GM10248 (cell line): Measurements from ENCODE around the gene REN.

Experiments used
- CTCF ChIA-PET: fragments of 300-600 bp; sonication (Branson Sonifier 250); formaldehyde crosslinking; extraction: SDS; loops from one replicate; lab custom pipeline; 2021; ENCODE audit warnings: antibody characterized with exemption; lab: Yijun Ruan, JAX
- POLR2A ChIA-PET: fragments of 350-650 bp; sonication (Branson Sonifier 250); formaldehyde crosslinking; extraction: SDS; loops from one replicate; lab custom pipeline; 2020; ENCODE audit warnings: antibody characterized with exemption; lab: Yijun Ruan, JAX
- DNase-seq: peaks from one replicate; pipeline ENCODE4 v3.0.0; 2012; ENCODE audit errors: extremely low spot score
- CTCF ChIP-seq: IDR thresholded peaks from 2 replicates; pipeline ENCODE4 v1.5.1; 2012; ENCODE audit warnings: mild to moderate bottlenecking, low read depth; ENCODE audit errors: extremely low read depth, missing control alignments, control extremely low read depth

Gene REN

DNA sequence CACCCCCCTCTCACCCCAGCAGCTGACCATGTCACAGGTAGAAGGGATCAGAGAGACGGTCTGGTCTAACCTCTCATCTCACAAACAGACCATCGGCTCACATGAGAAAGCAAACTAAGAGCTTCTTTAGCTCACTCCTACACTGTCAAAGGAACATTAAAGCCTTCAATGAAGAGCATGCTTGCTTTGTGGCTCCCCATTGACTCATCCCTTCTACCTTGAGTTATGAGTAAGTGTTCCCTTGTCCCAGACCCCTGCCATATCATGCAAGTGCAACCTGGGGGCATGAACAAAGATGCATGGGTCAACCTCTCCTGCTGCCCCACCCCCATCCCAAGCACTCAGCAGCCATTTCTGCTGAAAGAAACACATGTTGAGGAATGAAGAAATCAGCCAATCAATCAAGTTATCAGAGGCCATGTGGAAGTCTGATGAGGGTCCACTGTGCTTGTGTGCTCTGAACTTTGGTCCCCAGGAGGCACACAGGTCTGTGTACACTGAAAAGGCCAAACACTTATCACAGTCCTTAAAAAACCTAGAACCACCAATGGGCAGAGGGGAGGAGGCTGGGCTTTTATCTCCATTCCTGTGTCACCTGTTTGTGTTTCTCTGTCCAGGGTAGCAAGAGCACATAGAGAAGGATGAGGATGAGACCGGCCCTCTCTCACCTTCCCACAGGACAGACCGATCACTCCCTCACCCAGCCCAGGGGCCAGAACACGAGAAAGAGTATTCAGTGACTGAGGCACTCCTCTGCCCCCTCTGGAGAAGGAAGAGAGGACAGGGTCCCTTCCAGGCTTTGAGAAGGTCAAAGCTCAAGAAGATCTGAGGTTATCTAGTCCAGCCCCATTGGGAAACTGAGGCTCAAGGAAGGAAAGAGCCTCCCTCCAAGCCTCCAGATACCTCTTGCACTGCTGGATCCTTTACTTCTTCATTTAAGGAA lies 23.8 kb downstream of the REN start:
- ChIA-PET CTCF (interaction anchor here (5.0 kb wide), 1 partner anchor 12 kb away, joined by 47 read pairs; no protein-coding TSS in a partner anchor), POLR2A (no interaction called here)
- TF ChIP-seq CTCF: no peak
- DNase-seq: no peak

DNA sequence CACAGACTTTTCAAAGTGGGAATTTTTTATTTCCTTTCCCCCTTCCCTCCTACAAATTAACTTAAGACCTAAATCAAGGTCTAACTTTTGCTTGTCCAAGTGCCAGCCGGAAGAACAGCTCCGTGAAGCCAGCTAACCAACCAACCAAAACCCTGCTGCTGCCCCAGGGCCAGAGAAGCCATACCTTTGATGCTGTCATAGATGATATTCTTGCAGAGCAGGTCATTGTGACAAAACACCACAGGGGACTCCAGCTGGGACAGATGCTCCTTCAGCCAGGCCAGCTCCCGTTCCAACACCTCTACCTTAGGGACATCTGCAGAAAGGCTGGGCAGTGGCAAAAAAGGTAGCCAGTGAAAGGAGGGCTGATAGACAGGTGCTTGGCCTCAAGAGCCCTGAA lies 25.0 kb downstream of the REN start:
- no peak for DNase-seq
- TF ChIP-seq CTCF: no peak
- ChIA-PET CTCF (interaction anchor here (1.0 to 5.0 kb wide), 2 partner anchors 11 to 21 kb away, joined by 3 to 47 read pairs; no protein-coding TSS in a partner anchor), POLR2A (no interaction called here)

DNA sequence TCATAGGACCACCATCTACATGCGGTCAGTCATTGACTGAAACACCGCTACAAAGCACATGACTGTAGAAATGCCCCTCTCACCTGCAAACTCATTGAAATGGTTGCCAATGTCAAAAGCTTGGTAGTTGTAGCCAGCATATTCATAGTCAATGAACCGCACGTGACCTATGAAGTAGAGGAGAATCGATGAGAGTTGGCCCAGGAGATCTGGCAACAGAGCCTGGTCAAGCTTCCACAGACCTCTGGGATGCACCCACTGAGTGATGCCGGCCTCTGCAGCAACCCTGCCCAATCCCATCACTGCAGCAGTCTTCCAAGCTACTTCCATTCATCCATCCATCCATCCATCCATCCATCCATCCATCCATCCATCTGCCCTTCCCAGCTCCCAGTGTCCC lies 26.2 kb downstream of the REN start:
- TF ChIP-seq CTCF: no peak
- CTCF ChIA-PET: interaction anchor here (1.7 to 5.0 kb wide), 3 partner anchors 10 to 51 kb away, joined by 4 to 47 read pairs (median 5); no protein-coding TSS in a partner anchor
- DNase-seq: no peak
- POLR2A ChIA-PET: no interaction called here

DNA sequence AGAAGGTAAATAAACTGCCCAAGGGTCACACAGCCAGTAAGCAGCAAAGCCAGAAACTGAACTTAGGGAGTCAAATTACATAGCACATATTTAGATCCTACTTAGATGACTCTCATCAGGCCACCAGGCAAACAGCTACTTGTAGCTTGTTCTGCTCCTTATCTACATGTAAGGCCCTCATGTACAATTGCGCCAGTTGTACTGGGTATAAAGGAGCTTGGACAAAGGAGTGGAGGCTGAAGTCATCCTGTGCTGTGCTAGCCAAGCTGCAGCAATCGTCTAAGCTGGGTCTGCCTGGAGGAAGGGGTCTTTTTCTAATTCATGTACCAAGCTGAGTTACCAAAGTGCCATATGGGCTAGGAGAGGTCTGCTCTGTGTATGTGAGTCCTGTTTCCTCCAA lies 27.0 kb downstream of the REN start:
- DNase-seq: no peak
- ChIA-PET POLR2A (no interaction called here), CTCF (interaction anchor here (1.7 to 5.0 kb wide), 3 partner anchors 9 to 52 kb away, joined by 4 to 47 read pairs (median 5); no protein-coding TSS in a partner anchor)
- no peak for TF ChIP-seq CTCF

- no peak for DNase-seq
- CTCF ChIA-PET: interaction anchor here (1.1 to 1.7 kb wide), 4 partner anchors 27 to 276 kb away, joined by 3 to 4 read pairs (median 4); no protein-coding TSS in a partner anchor
- POLR2A ChIA-PET: no interaction called here
- no peak for TF ChIP-seq CTCF
Observed at GRCh38 chr1:204136814-204137213, 29.3 kb downstream of the REN start.

GRCh38 chr1:204134103-204134502 lies 32.0 kb downstream of the REN start:
- CTCF ChIA-PET: no interaction called here
- TF ChIP-seq CTCF: no peak
- DNase-seq: no peak
- POLR2A ChIA-PET: no interaction called here
